Measurements from ENCODE around the gene SPRR1A. TPM values are rescaled to one million over a fixed set of nuclear protein-coding genes. Genes with fewer than 3 reads are reported as not detected.
A peak's percentile ranks its signal among the peaks of the same experiment; 100 is the strongest.

SPRR1A gene
- total and polyA plus RNA-seq, 8 donors, result not detected

- no peak overlapping the region for H3K4me3 ChIP-seq
Measured at GRCh38 chr1:153025797-153026196, 41.9 kb downstream of the SPRR1A start.

GRCh38 chr1:153028766-153029165 lies 44.9 kb downstream of the SPRR1A start:
- no peak for ATAC-seq

More at GRCh38 chr1:153025797-153026196, 41.9 kb downstream of the SPRR1A start:
- DNase-seq (no peak), ATAC-seq (no peak)
- Histone ChIP-seq H3K4me1 (no peaks in the 10 kb centered on the region), H3K9me3 (no peaks in the 10 kb centered on the region), H3K27ac (no peak overlapping the region), H3K36me3 (no peaks in the 10 kb centered on the region), H3K27me3 (no peaks in the 10 kb centered on the region)
- no peak for TF ChIP-seq CTCF (IDR thresholded peaks at IDR 0.05)
- intact Hi-C loops (cut with DNase I), result no loop called here

GRCh38 chr1:153030895-153031294 lies 47.0 kb downstream of the SPRR1A start, which contains the start of gene SPRR1B:
SPRR1B (plus strand) TSS chr1:153031203; CDS start chr1:153032346, 1,143 bp downstream.
- ATAC-seq, result no peak
- TF ChIP-seq CTCF (IDR thresholded peaks at IDR 0.05), result no peak
- Histone ChIP-seq H3K27ac (no peak within 1 kb of the TSS), H3K9me3 (no peaks in the 10 kb centered on the region), H3K36me3 (no peaks in the 10 kb centered on the region), H3K4me3 (no peak within 1 kb of the TSS), H3K4me1 (no peaks in the 10 kb centered on the region), H3K27me3 (no peaks in the 10 kb centered on the region)
- no peak for DNase-seq
- intact Hi-C loops (cut with DNase I), result no loop called here

More at GRCh38 chr1:153028766-153029165, 44.9 kb downstream of the SPRR1A start:
- Histone ChIP-seq H3K36me3 (no peaks in the 10 kb centered on the region), H3K27ac (no peak overlapping the region), H3K27me3 (no peaks in the 10 kb centered on the region), H3K4me1 (no peaks in the 10 kb centered on the region), H3K4me3 (no peak overlapping the region), H3K9me3 (no peaks in the 10 kb centered on the region)
- intact Hi-C loops (cut with DNase I), result no loop called here
- DNase-seq, result no peak
- no peak for TF ChIP-seq CTCF (IDR thresholded peaks at IDR 0.05)

- H3K4me3 ChIP-seq, result no peak overlapping the region
- ATAC-seq (no peak), DNase-seq (no peak)
- H3K27me3 ChIP-seq, result no peaks in the 10 kb centered on the region
- no peaks in the 10 kb centered on the region for H3K36me3 ChIP-seq
- no peaks in the 10 kb centered on the region for H3K4me1 ChIP-seq
- H3K9me3 ChIP-seq, result no peaks in the 10 kb centered on the region
- H3K27ac ChIP-seq, result no peak overlapping the region
- TF ChIP-seq CTCF (IDR thresholded peaks at IDR 0.05), result no peak
- intact Hi-C loops (cut with DNase I), result no loop called here
Measured at GRCh38 chr1:153032073-153032472, 48.2 kb downstream of the SPRR1A start.

- intact Hi-C loops (cut with DNase I), result no loop called here
- H3K27me3 ChIP-seq, result no peaks in the 10 kb centered on the region
- no peaks in the 10 kb centered on the region for H3K36me3 ChIP-seq
- no peaks in the 10 kb centered on the region for H3K4me1 ChIP-seq
- H3K4me3 ChIP-seq, result no peak overlapping the region
- peak; percentile 98 for ATAC-seq
- no peak for DNase-seq
- no peaks in the 10 kb centered on the region for H3K9me3 ChIP-seq
- H3K27ac ChIP-seq, result no peak overlapping the region
- TF ChIP-seq CTCF (IDR thresholded peaks at IDR 0.05), result no peak
Measured at GRCh38 chr1:153032677-153033308, 48.9 kb downstream of the SPRR1A start.

Data from left lung (tissue), 10 donors.